Esophagus mucosa (tissue), 1 donor: Measurements from ENCODE around the gene TIAM1. TPM values are rescaled to one million over a fixed set of nuclear protein-coding genes. Genes with fewer than 3 reads are reported as not detected.
A peak's percentile ranks its signal among the peaks of the same experiment; 100 is the strongest.
"Not testable (repeated sequence)": the region's sequence is repeated elsewhere in the genome, so short reads cannot be mapped to it uniquely, and the experiment has no call there.

ENCODE experiments used
- ATAC-seq: fragments of 200-7000 bp; cut with Tn5 transposase; one replicate; pipeline ENCODE4 v1.9.1; 2020
- total RNA-seq: library from RNA; stranded (reverse); gene quantifications from one replicate; pipeline ENCODE4 v1.2.4, GENCODE V29; 2023
- donor health status: DM: yes; HTN: yes; CAD: no.

Gene TIAM1
- total RNA-seq, 1 donor from 2014 or later, result 96.7 TPM

DNA sequence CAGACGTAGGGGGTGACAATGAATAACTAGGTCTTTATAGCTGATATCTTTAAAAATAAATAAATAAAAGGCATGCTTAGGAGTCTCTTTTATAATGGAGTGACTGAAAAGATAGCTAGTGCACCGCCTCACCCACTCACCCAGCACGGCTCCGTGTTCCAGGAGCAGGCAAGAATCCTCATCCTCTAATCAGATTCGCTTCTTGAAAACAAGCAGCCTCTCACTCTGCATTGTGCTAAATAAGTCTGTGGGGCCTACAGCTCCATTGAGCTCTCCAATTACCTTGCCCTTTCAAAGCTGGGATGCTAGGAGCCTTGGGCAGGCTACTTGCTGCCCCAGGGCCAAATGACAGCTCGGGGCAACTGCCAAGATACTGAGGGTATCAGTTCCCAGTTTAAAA lies 91.5 kb downstream of the TIAM1 start:
- ATAC-seq, result no peak

DNA sequence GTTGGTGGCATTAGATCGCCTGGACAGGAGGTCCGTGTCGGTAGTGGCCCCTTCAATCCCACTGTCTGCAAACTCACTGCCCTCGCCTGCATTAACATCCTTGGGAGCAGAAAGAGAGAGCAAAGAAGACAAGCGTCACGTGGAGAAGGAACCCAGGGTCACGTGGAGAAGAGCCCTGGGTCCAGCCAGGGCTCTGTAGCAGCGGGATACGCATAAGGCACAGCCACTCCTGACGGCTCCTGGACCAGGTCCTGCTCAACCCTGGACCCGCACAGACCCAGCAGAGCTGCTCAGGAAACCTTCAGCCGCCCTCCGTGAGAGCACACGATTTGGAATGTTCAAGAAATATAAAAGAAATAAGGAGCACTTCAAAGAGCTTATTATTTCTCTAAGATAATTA lies 92.0 kb downstream of the TIAM1 start:
- ATAC-seq, result no peak

DNA sequence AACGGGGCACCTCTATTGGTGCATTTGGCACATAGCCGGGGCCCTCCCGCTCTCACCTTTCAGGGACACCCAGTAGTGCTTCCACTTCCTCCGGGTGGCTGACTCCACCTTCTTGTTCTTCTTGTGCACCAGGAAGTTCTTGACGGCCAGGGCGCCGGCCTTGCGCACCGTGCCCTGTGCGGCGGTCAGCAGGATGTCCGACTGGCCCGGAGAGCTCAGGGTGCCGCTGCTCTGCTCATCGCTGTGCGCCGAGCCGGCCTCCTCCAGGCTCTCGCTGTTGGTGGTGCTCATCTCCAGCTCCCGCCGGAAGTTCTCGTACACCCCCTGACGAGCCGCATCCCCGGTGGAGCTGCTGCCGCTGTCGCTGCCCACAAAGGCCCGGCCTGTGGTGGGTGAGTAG lies 92.4 kb downstream of the TIAM1 start:
- ATAC-seq, result no peak

GRCh38 chr21:31248598-31248997 lies 95.5 kb downstream of the TIAM1 start:
- no peak for ATAC-seq

DNA sequence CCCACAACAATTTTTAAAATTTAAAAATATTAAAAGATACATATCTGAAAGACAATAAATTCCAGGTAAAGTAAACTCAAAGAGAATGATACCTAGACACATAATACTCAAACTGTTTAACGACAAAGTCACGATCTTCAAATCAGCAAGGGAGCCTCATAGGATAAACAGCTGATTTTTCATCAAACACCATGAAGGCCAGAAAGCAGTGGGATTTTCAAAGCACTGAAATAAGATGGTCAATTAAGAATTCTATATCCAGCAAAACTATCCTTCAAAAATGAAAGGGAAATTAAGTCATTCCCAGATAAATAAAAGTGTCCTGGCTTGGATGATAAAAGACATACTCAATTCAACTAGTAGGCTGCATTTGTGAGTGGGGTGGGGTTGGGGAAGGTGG lies 100.5 kb downstream of the TIAM1 start:
- ATAC-seq, result no peak

DNA sequence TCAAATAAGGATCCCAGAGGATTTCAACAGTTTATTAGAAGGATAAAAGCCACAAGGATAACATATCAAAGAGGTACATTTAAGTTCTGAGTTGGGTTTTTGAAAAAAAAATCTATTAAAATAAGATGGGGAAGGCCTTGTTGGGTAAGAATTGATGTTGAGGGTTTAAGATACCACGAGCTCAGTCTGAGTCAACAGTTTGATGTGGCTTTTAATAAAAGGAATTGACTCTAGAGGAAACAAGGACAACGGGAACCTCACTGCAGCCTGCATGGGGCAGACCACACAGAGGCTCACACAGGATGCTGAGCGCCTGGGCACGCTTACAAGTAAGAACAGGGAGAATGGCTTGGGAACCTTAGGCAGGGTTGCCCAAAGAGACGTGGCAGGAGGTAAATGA lies 107.5 kb downstream of the TIAM1 start:
- no peak for ATAC-seq

DNA sequence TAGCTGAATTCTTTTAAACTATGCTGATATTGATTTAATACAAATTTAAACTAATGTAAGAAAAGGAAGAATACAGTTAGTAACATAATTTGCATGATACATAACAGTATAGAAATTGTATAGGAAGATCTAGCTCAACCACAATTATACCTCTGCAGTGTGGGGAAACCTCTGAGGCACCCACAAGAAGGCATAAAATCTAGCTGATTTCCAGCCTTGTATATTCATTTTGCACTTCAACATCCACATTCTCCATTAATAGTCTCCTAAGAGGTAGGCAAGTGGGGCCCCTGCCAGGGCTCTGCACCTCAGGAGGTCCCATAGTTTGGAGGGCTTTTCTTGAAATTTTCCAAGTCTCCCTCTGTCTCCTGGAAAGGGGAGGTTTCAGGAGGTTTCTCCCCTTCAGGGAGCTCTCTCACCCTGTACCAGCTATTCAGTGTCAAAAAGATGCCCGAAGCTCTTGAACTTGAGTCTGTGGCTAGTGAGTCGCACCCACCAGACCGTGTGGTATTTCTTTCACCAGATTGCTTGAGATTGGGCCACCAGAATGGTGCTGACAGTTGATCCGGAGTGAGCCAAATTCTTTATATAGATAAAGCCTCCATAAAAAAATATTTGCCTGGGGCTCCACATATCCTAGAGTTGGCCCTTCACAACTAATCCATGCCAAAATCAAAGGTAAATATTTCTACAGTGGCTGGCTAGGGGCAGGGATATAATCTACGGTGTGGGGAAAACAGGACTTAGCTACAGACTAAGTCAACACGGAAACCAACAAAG lies 108.2 kb downstream of the TIAM1 start:
- ATAC-seq, result peak; percentile 29

DNA sequence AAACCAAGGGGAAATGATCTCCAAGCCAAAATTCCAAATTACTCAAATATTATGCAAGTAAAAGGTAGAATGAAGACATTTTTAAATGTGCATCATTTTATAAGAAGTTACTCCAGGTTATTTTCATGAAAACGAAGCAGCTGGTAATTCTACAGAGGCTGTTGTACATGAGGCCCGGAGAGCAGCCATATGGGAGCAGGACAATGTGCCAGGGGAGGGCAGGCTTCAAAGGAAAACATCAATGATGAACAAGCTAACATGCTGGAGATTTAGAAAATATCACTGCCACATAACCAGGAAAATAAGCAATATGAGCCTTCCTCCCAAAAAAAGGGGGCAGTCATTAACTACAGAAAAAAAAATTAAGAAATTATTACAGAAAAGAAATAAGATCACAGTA lies 109.1 kb downstream of the TIAM1 start:
- no peak for ATAC-seq

DNA sequence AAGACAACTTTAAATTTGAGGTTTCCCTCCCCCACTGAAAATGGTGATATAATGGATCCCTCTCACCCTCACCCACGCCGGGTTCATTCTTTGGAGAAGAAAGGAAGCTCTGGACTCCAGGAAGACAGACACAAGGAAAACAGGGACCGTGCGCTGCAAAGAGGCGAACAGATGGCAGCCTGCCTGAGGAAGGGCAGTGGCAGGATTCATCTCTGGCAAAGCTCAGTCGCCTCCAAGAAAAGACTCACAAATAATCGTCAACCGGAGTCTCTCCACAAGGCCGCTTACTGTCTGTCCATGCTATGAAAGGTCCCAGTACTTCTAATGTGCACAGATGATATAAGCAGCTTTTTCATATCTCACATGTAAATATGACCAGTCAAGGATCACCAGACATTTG lies 110.3 kb downstream of the TIAM1 start:
- ATAC-seq, result no peak

GRCh38 chr21:31232344-31232743 lies 111.7 kb downstream of the TIAM1 start:
- no peak for ATAC-seq

DNA sequence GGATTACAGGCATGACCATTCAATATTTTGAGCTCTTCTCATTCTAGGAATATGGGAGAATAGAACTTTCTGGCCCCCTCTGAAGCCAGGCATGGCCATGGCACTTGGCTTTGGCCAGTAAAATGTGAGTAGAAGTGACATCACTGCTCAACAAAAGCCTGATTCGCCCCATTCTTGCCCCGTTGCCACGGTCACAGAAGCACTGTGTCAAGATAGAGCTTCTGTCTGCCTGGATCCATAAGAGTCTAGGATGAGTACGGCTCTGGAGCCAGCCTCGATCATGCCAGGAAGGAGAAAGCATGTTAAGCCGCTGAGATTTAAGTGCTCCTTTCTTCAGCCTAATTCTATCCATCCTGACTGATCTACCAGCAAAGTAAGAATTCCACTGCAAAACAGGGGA lies 113.1 kb downstream of the TIAM1 start:
- ATAC-seq, result no peak

GRCh38 chr21:31228723-31229122 lies 115.3 kb downstream of the TIAM1 start:
- not testable (repeated sequence) for ATAC-seq

DNA sequence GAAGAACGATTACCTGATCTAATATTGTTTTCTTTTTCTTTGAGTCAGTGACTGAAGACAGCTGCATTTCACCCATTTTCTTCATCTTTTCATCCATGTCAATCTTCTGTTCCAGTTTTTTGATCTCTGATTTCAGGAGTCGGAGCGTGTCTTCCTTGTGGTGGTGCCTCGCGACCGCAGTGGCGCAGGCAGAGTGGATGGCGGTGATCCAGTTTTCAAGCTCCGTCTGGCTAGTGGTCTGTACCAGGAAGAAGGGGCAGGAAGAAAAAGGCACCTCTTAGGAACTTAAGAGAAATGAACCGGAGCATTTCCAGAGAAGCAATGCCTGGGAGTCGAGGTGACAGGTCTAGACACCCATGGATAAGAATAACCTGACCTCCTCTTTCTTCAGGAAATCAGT lies 118.3 kb downstream of the TIAM1 start:
- ATAC-seq, result no peak

DNA sequence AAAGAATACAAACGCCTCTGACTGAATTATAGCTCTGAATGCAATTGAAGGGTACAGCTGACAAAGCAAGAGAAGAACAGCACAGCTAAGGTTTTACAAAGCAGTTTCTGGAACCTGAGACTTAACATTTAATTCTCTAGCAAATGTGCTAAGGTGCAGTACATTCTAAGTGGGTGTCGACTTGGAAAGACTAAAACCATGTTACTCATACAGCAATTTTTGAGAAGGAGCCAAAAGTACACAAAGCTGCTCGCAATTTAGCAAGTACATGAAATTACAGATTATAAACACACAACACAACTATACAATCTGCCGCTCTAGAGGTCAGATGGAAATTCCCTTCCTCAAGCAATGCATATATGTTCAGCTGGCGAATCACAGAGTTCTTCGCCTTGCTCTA lies 121.9 kb downstream of the TIAM1 start:
- ATAC-seq, result peak; percentile 38

DNA sequence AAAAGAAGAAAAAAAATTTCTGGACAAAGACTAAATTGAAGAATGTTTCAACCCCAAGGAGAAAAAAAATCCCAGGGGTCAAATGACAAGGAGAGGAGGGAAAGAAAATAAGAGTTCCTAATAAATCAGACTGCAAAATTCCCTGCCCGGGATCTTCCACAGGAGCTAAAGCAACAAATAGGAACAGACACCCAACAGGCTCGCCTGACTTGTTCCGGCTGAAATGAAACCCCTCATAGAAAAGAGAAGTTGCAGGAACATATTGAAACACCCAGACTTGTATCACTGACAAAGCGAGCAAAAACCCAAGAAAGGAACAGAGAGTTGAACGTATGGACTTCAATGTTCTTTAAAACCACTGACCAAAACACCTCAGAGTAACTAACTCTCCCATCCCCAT lies 123.0 kb downstream of the TIAM1 start:
- ATAC-seq, result no peak

DNA sequence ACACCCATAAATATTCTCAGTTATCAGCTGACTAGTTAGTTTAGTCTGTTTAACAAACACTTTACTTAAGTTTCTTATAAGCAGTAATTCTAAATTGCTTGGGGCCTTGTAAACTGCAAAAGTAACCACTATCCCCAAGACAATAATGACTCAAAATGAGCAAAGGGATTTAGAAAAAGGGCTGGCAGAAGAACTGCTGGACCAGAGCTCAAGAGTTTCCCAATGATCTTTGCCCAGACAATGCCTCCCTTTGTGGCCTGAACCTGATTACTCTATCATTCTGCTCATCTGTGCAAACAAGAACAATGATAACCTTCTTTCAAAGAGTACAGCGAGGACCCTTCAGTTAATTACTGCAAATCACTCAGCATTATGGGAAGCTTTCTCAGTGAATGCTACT lies 123.5 kb downstream of the TIAM1 start:
- no peak for ATAC-seq

GRCh38 chr21:31218830-31219608 lies 125.0 kb downstream of the TIAM1 start:
- peak; percentile 92 for ATAC-seq

GRCh38 chr21:31216206-31216605 lies 127.9 kb downstream of the TIAM1 start:
- no peak for ATAC-seq

- ATAC-seq, result no peak
These were observed 130.3 kb downstream of the TIAM1 start for GRCh38 chr21:31213787-31214186.

DNA sequence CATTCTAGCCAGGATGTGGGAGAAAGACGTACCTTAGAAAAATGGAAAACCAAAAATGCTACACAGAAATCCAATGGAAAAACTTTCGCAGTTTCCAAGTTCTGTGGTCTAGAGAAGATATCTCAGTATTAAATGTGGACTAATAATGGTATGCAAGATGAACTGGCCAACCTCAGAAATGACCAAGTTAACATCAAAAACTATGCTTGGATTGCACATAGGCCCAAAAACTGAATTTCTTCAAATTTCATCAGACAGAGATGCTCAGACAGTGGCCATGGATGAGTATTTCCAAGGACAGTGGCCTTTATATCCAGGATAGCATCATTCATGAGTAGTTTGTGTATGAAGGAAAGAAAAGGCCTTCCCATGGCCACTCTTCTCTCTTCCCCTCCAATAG lies 132.2 kb downstream of the TIAM1 start:
- no peak for ATAC-seq

- ATAC-seq, result no peak
These were observed 138.6 kb downstream of the TIAM1 start for GRCh38 chr21:31205412-31205811.

DNA sequence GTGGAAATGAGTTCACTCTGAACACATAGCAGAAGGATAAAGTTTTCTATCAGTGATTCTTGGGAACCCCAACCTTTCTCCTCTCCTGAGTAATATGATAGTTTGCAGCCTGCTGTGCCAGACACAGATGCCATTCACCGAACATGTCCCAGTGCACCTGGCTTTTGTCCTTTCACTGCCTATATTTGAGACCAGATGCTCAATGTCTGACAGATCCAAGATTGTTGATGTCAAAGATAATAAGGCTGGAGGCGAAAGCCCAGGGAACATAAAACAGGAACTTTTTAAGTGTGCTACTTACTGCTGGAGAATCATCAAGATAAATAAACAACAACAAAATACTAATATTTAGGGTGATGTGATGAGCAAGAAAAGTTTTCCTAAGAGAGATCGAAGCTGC lies 139.3 kb downstream of the TIAM1 start:
- ATAC-seq, result no peak

GRCh38 chr21:31203431-31204054 lies 140.5 kb downstream of the TIAM1 start:
- ATAC-seq, result no peak

- ATAC-seq, result no peak
These were observed 142.5 kb downstream of the TIAM1 start for GRCh38 chr21:31201548-31201947.
